DMS153 treated with DMSO at 0.1 percent for 48 hours (cell line): ENCODE measurements around the gene BLOC1S6.

Experiments
- DNase-seq: peaks from one replicate; lab custom pipeline; 2025; ENCODE audit not compliant: unreplicated experiment; lab: John Stamatoyannopoulos, UW

Gene BLOC1S6

DNA sequence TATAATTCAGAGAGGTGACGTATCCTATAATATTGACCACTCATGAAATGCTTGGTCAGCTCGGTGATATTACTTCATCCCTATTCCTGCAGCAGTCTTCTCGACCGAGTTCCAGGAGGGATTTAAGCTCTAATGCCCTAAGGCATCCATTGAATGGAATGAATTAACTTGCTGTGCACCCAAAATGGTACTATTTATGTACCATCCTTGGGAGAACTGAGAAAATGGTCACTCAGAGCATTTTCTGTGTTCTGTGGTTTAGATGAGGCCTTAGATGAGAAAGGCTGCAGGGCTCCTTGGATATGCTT is 638 bp downstream of the BLOC1S6 start:
- no peak for DNase-seq

DNA sequence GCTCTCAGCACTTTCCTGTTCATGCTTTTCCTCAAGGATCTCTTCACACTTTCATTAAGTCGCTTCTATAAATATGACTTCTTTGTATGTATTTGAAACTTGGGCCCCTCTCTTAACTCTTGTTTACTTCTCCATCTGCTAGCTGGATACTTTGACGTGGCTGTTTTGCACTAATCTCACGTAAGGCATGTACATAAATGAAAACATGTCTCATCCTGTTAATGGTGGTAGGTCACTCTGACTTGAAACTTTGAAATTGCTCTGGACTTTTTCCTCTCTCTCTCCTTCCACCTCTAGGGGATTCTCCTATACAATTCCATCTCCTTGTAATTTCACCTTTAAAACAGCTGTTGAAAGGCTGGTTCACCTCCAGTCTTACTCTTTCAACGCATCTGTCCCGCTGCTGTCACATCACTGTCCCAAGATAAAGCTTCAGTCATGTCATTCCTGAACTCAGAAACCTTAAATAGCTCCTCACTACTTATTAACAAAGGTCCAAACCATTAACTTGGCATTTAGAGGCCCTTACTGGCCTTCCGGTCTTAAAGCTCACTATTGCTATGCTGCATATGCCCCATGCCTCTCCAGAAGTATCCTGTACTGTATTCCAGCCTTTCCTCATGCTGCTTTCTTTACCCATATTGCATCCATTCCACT is 1.2 kb downstream of the BLOC1S6 start:
- no peak for DNase-seq

DNA sequence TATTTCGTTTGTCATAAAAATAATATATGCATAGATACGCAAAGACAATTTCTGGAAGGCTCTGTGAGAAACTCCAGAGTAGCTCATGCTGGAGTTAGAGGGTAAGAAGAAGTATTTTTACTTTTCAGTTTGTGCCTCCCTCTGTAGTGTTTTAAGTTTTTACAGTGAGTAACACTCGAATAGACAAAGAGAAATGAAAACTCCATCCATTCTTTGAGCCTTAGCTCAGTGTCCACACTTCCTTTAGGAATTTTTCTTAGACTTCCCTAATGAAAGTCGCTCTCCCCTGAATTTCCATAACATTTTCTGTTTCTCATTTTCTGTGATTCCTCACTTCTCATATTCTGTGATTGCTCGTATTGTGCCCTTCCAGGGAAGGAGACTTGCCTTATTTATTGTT is 2.1 kb downstream of the BLOC1S6 start:
- no peak for DNase-seq

DNA sequence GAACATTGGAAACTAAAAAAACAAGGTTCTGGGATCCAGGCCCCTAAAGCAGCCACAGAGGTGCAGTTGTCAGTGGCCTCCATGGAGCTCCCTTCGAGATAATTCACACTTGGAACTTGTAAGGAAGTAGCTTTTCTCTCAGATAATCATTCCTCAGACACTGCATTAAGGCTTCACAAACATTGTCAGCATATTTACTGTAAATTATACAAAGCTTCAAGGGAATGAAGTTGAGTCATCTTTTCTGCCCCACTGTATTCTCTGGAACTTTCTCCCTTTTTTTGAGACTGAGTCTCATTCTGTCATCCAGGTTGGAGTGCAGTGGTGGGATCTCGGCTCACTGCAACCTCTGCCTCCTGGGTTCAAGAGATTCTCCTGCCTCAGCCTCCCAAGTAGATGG is 7.1 kb downstream of the BLOC1S6 start:
- DNase-seq = no peak

DNA sequence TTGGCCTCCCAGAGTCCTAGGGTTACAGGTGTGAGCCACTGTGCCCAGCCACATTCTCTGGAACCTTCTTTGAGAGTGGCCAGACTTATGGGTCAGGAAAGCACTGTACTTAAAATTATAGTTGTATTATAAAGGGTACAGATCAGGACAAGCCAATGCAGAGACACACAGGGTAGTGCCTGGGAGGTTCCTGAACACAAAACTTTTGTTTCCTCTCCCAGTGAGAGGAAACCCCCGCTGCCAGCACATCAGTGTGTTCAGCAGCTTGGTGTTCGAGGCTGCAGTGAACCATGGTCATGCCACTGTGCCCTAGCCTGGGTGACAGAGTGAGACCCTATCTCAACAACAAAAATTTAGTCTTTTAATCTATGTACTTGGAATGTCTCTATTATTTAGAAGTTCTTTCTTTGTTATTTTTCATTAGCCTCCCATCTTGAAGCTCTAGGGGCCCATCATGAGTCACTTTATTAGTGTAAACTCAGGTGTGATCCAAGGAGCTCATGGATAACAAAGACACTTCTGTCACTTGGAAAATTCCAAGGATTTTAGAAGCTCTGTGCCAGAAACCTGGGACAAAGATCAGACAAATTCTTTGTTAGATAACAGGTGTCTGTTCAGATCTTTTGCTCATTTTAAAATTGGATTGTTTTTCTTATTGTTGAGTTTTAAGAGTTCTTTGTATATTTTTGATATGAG is 7.8 kb downstream of the BLOC1S6 start:
- no peak for DNase-seq

DNA sequence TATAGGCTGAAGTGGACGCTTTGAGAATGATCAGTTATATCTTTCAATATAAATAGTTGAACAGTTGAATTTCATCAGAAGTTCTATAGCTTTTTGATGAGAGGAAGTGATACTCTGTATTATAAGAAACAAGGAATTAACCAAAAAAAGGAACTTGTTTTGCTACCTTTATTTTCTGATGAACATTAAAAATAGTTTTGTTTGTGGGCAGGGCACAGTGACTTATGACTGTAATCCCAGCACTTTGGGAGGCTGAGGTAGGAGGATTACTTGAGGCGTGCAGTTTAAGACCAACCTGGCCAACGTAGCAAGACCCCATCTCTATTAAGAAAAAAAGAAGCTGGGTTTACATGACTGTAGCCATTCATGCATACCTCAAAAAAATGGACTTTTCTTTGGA is 16.7 kb downstream of the BLOC1S6 start:
- no peak for DNase-seq

DNA sequence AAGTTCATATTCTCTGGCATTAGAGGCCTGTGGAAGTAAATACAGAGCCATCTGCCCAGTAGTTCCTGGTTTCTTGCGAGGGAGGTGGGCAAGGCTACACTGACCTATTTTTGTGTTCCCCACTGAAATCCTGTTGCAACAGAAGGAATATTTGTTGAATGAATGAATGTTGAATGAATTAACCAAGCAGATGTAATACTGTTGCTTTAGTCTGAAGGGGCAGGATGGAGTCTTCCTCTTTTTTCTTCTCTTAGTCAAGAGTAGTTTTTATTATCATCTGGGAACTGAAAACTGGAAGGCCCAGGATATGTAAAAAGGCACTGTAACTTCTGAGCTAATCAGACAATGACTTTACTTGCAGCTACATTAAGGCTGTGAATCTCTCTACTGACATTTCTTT is 17.1 kb downstream of the BLOC1S6 start:
- no peak for DNase-seq

DNA sequence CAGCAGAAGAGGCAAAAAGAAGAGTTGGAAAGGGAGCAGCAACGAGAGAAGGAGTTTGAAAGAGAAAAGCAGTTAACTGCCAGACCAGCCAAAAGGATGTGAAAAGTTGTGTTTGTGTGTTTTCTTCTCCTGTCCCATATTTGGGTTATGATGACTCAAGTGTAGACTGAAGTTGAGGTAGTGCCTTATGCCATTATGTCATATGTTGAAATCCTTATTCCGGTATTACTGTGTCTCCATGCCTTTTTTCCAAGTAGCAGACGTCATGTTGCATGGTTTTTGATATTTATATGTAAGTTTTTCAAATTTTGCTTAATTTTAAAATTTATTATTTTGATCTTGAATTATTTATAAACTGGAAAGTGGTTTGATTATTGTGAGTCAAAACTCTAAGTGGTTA is 19.2 kb downstream of the BLOC1S6 start:
- DNase-seq = no peak

DNA sequence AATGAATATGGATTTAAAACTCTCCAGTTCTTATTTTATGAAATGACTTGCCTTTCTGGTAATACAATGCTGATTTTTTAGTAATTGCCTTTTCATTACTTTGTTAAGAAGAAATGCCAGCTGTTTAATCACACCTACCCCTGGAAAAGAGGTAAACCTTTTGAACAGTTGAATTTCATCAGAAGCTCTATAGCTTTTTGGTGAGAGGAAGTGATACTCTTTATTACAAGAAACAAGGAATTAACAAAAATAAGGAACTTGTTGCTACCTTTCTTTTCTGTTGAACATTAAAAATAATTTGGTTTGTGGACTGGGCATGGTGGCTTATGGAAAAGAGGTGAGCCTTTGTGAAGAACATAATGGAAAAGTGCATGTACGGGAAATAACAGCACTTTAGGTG is 19.7 kb downstream of the BLOC1S6 start:
- no peak for DNase-seq

DNA sequence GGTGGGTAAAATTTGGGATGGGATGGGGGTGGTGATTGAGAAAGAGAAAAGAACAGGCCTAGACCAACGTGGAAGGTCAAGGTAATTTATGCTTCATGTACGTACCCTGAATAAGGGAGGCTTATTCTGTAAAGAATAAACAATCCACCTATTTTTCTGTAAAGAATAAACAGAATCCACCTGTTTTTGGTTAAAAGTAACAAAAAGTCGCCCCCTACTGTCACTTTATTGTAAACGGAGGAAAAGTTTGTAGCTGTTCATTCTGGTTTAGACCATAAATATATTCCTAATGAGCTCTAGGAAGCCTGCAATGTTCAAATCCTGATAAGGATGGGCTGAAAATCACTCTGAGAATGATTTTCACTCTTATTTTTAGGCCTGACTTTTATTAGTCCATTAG is 24.1 kb downstream of the BLOC1S6 start:
- DNase-seq = no peak

DNA sequence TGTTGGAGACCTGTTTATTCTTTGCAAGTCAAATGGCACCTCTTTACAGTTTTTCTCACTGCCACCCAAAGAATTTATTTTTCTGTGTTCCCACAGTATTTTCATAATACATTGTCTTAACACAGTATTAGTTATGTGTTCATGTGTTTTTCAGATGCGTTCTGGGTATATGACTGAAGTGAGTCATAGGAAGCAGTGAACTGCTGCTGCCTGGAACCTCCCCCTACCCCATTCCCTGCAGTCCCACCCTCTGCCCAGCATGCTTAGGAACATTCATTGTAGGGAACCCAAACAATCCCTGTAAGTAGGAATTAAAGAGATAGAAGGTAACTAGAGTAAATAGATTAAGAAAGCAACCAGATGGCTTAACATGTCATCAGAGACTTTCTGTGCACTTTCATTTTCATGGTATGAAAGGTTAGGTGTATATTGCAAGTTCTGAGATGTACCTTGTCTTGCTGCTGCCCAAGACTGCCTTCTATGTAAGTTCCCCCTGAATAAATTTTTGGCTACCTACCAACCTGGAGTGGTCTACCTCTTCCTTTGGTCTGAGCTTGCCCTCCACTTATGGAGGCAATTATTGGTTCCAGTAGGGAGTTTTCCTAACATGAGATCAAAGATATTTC is 25.7 kb downstream of the BLOC1S6 start:
- no peak for DNase-seq

DNA sequence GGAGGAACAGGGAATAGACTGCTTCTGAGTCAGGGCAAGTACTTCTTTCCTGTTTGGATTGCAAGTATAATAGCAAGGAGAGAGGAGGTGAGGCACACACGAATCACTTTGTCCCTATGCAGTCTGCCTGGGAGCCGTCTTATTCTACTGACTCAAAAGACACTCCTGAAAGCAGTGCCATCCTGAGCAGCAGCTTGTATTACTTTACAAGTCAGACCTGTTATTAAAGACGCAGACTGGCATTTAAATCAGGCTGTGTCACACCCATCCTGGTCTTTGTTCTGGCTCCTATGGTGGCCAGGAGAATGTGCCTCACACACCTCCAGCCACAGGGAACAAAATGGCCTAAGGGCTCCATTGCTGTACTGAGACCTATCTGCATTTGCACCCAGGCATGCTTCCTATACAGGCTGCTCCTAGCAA is 29.7 kb downstream of the BLOC1S6 start:
- DNase-seq = no peak

DNA sequence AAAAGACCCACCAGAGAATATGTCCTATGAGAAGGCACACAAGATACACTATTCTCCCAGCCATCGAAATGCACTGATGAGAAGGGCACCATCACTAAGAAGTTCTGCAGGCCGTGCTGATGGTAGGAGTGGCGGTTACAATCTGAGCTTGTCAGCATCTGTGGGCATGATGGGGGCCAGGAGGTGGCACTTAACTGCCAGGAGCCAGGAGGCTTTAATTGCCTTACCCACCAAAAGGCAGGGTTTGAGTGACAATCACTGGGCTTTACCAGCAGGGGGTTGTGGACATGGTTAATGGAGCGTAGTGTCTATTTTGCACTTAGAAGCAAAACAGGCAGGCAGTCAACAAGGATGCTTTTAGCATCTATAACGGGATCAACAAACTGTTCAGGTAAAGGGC is 31.6 kb downstream of the BLOC1S6 start:
- no peak for DNase-seq

DNA sequence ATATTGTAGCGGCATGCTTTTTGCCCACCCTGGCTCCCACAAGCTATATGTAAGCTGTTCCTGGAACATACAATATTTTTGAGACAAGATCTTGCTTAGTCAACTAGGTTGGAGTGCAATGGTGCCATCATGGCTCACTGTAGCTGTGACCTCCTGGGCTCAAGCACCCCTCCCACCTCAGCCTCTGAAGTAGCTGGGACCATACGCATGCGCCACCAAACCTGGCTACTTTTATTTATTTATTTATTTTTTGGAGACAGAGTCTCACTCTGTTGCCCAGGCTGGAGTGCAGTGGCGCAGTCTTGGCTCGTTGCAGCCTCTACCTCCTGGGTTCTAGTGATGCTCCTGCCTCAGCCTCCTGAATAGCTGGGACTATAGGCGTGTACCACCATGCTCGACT is 41.0 kb downstream of the BLOC1S6 start:
- no peak for DNase-seq

DNA sequence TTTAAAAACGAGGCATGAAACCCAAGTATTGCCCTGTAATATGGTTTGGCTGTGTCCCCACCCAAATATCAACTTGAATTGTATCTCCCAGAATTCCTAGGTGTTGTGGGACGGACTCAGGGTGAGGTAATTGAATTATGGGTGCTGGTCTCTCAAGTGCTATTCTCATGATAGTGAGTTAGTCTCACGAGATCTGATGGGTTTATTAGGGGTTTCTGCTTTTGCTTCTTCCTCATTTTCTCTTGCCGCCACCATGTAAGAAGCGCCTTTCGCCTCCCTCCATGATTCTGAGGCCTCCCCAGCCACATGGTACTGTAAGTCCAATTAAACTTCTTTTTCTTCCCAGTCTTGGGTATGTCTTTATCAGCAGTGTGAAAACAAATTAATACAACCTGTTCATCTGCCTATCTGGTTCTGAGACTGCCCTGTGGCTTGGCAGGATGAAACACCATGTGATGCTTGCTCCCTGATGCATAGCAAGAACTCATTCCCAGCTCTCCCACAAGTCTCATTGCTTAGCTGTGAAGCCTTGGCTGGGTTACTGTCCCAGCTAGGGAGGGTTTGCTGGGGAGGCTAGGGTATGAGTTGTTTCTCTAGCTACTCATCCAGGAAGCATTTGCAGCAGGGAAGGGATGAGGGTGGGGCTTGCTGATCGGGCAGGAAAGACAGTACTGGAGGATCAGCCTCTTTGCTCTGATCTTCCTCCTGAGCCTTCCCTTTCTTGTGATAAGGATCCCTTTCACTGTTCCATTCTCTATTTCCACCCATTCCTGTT is 43.9 kb downstream of the BLOC1S6 start:
- no peak for DNase-seq

DNA sequence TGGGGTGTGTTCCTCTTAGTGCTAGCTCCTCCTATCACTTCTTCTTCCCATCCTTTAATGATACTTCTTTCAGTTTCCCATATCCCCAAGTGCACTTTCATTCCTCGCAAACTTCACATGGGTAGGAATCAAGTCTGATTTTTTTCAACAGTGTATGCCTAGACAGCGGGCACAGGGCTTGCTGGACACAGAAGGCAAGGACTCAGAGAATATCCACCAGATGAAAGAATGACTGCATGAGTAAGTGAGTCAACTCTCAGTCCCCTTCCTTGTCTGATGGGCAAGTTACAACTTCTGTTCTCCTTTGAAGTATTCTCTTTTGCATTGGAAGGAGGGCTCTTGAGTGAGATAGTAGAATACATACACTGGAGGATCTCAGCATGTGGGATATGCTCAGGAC is 44.6 kb downstream of the BLOC1S6 start:
- no peak for DNase-seq

DNA sequence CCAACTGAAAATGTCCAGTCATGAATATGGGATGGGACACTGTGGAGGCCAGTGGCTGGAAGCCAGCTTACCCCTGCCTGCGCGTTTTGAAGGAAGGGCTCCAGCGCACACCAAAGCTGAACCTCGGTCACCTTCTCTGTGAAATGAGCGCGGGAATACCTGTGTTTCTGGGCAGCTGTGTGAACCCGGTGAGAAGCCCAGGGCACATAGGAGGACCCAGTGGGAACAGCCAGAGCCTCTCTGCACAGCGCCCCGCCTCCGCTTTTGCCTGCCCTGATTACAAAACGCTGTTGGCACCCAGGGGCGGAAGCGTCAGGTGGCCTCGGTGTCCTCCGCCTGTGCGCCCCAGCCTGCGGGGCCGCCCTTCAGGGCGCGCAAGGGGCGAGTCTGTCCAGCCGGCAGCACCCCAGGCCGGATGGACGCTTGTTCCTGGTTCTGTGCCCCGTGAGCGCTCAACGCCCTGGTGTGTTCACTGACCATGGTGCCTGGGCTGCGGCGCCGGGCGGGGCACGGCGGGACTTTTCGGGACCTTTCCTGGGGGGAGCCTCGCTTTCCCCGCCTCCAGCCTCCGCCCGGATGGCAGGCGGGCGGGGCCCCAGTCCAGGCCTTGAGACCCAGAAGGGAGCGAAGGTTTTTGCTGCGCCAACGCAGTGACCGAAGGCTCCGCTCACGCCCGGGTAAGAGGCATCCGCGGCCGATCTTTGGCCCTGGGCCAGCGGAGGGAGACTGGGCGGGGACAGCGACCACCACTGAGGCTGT is 47.4 kb downstream of the BLOC1S6 start, which contains the start of gene SQOR:
Gene SQOR, plus strand, starts transcription at position 598 of the 759 bp plus-strand sequence. CDS start 23,895 bp downstream, outside the sequence.
- DNase-seq = no peak

DNA sequence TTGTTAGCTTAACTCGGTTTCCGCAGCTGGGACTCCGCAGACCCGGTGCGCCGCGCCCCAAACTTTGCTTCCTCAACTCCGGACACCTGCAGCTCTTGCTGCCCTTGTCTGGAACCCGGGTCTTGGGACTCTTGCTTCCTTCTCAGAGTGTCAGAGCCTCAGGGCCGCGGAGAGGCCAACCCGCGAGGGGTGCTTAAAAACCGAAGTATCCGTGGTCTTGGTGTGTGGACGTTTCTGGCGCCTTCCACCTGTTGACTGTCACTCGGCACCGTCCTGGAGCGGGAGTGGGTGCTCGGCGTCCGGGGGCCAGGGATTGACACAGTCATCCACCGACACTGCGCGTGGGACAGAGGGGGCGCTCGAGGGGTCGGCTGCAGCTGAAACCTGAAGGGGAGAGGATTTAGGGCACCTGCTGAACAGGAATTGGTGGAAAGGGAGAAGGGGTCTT is 48.0 kb downstream of the BLOC1S6 start:
- no peak for DNase-seq

DNA sequence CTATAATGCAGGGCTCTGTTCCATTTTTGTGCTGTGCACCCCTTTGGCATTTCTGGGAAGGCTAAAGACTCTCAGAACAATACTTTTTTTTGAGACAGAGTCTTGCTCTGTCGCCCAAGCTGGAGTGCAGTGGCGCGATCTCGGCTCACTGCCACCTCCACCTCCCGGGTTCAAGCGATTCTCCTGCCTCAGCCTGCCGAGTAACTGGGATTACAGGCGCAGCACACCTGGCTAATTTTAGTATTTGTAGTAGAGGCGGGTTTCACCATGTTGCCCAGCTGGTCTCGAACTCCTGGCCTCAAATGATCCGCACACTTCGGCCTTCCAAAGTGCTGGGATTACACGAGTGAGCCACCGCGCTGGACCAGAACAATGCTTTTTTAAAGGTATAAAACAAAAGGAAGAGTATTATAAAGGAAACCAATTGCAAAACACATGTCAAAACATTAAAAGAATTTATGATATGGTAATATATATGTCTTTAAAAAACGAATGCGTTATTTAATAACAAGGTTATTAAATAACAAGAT is 48.6 kb downstream of the BLOC1S6 start:
- DNase-seq = no peak

DNA sequence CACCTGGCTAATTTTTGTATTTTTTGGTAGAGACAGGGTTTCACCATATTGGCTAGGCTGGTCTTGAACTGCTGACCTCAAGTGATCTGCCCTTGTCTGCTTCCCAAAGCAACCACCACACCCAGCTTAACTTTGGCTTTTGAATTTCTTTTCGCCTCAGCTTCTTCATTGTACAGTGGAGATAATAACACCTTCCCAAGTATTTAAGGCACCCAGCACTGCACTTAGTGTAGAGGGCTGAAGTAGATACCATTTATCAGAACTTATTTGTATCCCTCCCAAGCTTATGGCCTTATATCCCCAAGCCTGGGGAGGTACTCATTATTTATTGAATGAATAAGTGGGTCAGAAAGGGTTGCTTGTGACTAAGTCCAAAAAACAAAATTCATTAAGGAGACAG is 50.0 kb downstream of the BLOC1S6 start:
- DNase-seq = no peak

DNA sequence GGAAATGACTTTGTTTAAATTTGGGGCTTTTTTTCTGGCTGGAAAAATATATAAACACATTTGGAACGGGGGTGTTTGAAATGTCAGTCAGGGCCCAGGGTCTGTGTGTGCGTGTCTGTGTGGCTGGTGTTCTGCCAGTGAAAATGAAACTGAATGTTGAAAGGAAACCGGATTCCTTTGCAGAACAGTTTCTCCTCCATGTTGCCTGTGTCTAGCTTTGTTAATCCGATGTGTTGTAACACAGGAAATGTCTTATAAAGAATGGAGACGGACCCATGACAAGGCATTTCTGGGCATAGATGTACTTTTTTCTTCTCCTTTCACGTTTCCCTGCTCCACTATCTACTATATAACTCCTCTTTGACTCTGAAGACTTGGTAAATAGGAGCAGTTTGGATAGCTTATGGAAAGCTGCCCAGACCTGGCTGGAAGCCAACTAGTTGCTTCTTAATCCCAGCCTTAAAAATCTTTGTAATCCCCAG is 50.4 kb downstream of the BLOC1S6 start:
- no peak for DNase-seq
